Stimulated activated naive B cell treated with anti-CD40 and anti-IgM and Interleukin-4, amounts not matched to agents 10 μg/mL and 1 μg/mL and 100 μg/mL, for 72 hours (primary cell): ENCODE measurements around the gene SRBD1.

ENCODE experiments used
- ATAC-seq, 2 donors: fragments of 150-1000 bp; cut with Tn5 transposase; replicated peaks; 2 replicates each; pipeline ENCODE4 v1.10.0; 2021; ENCODE audit warnings: moderate library complexity in 1 of 2
- DNase-seq: peaks from one replicate; pipeline ENCODE4 v3.0.0; 2021
- H3K27ac Mint-ChIP-seq: one replicate; pipeline ENCODE4 v1.8.0; 2022; ENCODE audit warnings: mild to moderate bottlenecking, mixed read lengths
- H3K27me3 Mint-ChIP-seq, 2 donors: one replicate each; pipeline ENCODE4 v1.8.0; 2022; ENCODE audit warnings: mixed read lengths in 2 of 2
- H3K36me3 Mint-ChIP-seq, 2 donors: one replicate each; pipeline ENCODE4 v1.8.0; 2022; ENCODE audit warnings: mixed read lengths in 2 of 2, mild to moderate bottlenecking in 1 of 2
- H3K4me1 Mint-ChIP-seq, 2 donors: one replicate each; pipeline ENCODE4 v1.8.0; 2022; ENCODE audit warnings: mixed read lengths in 2 of 2, mild to moderate bottlenecking in 1 of 2
- H3K4me3 Mint-ChIP-seq, 2 donors: one replicate each; pipeline ENCODE4 v1.8.0; 2022; ENCODE audit warnings: mild to moderate bottlenecking in 2 of 2, mixed read lengths in 2 of 2, moderate library complexity in 1 of 2
- H3K9me3 Mint-ChIP-seq, 2 donors: one replicate each; pipeline ENCODE4 v1.8.0; 2022; ENCODE audit warnings: mixed read lengths in 2 of 2, mild to moderate bottlenecking in 1 of 2

Gene SRBD1

DNA sequence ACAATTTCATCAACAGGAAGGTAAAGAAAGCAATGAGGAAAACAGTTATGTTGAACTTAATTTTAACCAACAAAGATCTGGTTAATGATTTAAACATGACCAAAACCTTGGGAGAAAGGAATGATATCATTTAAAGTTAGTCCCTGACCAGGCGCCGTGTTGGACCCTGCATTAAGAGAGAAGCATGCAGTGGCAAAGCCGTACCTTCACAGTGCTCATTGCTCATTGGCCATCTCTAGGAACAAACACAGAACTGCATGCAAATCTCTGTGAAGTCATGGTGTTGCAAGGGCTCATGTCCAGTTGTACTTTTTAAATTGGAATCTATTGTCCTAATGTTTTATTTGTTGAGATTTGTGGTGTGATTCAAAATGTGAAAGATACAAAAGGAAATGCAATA, 12.0 kb upstream of the SRBD1 start:
- no peaks in the 10 kb centered on the region for H3K4me1 Mint-ChIP-seq
- no peak overlapping the region for H3K27ac Mint-ChIP-seq
- no peak for DNase-seq
- H3K9me3 Mint-ChIP-seq, result no peaks in the 10 kb centered on the region
- H3K36me3 Mint-ChIP-seq, result no peaks in the 10 kb centered on the region
- no peak for ATAC-seq
- H3K27me3 Mint-ChIP-seq, result peaks cover 8% of the 10 kb centered on the region in 2 donors
- no peak overlapping the region for H3K4me3 Mint-ChIP-seq

DNA sequence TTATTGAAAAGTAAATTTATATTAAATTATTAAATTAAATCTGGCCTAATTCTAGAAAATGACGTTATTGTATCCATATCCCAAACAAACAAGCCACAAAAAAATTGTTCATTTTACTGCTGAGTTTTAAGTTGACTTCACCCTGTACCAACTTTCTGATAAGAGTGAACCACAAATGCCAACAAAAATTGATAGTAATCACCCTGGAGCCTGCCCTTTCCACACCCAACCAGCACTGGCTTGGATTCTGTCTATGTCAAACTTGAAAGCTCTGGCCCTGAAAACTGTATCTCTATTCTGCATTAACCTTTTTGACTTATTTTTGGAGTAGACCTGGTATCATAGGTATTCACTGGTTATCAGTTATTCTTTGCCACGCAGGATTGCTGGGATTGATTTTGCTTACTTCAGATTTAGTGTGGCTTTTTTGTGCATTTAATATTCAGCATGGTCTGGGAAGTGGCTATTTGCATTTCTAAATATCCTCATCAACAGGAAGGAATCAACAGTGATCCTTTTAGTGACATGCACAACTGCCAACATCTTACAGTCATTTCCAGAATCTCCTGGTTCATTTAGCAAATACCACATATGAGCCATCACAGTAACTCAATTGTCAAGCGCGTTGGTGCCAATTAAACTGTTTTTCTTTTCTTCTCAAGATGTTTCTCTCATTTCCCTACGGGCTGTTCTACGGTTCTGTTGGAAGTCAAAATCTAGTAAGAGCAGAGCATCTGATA, 11.4 kb upstream of the SRBD1 start:
- Mint-ChIP-seq H3K9me3 (no peaks in the 10 kb centered on the region), H3K27ac (no peak overlapping the region), H3K4me1 (no peaks in the 10 kb centered on the region), H3K27me3 (peaks cover 8% of the 10 kb centered on the region in 2 donors), H3K36me3 (no peaks in the 10 kb centered on the region), H3K4me3 (no peak overlapping the region)
- DNase-seq, result no peak
- no peak for ATAC-seq

DNA sequence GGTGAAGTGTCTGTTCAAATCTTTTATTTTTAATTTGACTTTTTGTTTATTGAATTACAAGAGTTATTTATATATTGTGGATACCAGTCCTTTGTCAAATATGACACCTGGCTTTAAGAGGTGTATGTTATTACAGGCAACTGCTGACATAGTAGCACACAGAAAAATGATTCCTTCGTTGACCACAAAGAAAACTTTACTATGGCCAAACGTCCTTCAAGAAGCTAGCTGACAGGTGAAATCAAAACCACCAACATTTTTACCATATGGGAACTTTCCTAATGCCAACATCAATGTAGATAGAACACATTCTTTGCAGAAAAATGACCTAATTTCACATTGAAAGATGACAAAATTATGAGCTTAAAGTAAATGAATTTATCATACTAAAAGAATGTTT, 6.4 kb upstream of the SRBD1 start:
- Mint-ChIP-seq H3K36me3 (no peaks in the 10 kb centered on the region), H3K4me1 (peaks cover 0 to under 1% of the 10 kb centered on the region in 2 donors), H3K4me3 (no peak overlapping the region), H3K9me3 (no peaks in the 10 kb centered on the region), H3K27ac (no peak overlapping the region), H3K27me3 (peaks cover 0 to 8% of the 10 kb centered on the region in 2 donors)
- DNase-seq, result no peak
- ATAC-seq, result no peak

DNA sequence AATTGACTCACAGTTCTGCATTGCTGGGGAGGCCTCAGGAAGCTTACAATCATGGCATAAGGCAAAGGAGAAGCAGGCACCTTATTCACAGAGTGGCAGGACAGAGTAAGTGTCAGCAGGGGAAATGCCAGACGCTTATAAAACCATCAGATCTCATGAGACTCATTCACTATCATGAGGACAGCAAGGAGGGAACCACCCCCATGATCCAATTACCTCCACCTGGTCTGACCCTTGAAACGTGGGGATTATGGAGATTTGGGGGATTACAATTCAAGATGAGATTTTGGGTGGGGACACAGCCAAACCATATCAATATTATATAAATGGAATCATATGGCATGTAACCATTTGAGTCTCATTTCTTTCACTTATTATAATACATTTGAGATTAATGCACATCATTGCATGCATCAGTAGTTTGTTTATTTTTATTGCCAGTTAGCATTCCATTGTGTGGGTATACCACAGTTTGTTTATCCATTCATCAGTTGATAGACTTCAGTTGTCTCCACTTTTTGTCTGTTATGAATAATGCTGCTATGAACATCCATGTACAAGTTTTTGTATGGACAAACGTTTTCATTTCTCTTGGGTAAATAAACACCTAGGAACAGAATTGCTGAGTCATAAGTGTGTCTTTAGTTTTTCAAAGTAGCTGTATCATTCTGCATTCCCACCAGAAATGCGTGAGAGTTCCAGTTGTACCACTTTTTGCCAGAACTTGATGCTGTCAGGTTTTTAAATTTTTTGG, 5.8 kb upstream of the SRBD1 start:
- ATAC-seq (no peak), DNase-seq (no peak)
- Mint-ChIP-seq H3K4me3 (no peak overlapping the region), H3K27ac (no peak overlapping the region), H3K36me3 (no peaks in the 10 kb centered on the region), H3K4me1 (peaks cover 6 to 7% of the 10 kb centered on the region in 2 donors), H3K9me3 (no peaks in the 10 kb centered on the region), H3K27me3 (peaks cover 0 to 8% of the 10 kb centered on the region in 2 donors)

GRCh38 chr2:45614871-45615415, 3.9 kb upstream of the SRBD1 start:
- Mint-ChIP-seq H3K27me3 (peaks cover 0 to 8% of the 10 kb centered on the region in 2 donors), H3K36me3 (no peaks in the 10 kb centered on the region), H3K9me3 (no peaks in the 10 kb centered on the region), H3K4me3 (no peak overlapping the region), H3K4me1 (peaks cover 7 to 17% of the 10 kb centered on the region in 2 donors), H3K27ac (no peak overlapping the region)
- DNase-seq (no peak), ATAC-seq (no peak)

DNA sequence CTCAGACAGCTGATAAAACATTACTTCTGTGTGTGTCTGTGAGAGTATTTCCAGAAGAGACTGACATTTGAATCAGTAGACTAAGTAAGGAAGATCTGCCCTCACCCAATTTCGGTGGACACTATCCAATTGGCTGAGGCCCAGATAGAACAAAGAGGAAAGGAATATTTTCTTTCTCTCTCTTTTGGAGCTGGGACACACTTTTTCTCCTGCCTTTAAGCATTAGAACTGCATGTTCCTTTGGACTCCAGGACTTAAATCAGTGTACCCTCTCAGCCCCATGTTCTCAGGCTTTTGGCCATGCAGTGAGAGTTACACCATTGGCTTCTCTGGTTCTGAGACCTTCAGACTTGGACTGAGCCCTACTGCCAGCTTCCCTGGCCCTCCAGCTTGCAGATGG, 3.3 kb upstream of the SRBD1 start:
- Mint-ChIP-seq H3K27ac (no peak overlapping the region), H3K4me3 (no peak overlapping the region), H3K4me1 (peaks cover 9 to 24% of the 10 kb centered on the region in 2 donors), H3K9me3 (no peaks in the 10 kb centered on the region), H3K27me3 (peaks cover 0 to 3% of the 10 kb centered on the region in 2 donors), H3K36me3 (peaks cover 0 to 2% of the 10 kb centered on the region in 2 donors)
- ATAC-seq, result no peak
- no peak for DNase-seq

GRCh38 chr2:45612731-45613130, 1.7 kb upstream of the SRBD1 start:
- DNase-seq (no peak), ATAC-seq (no peak)
- Mint-ChIP-seq H3K4me1 (peaks cover 17 to 37% of the 10 kb centered on the region in 2 donors), H3K27ac (no peak overlapping the region), H3K4me3 (no peak overlapping the region), H3K36me3 (peaks cover 0 to 9% of the 10 kb centered on the region in 2 donors), H3K9me3 (no peaks in the 10 kb centered on the region), H3K27me3 (no peaks in the 10 kb centered on the region)

- DNase-seq (no peak), ATAC-seq (peak in 1 of 2 donors; percentile 4)
- Mint-ChIP-seq H3K4me3 (peak overlapping the region in 1 of 2 donors; percentile 93), H3K4me1 (peaks cover 18 to 37% of the 10 kb centered on the region in 2 donors), H3K27ac (no peak overlapping the region), H3K36me3 (peaks cover 0 to 9% of the 10 kb centered on the region in 2 donors), H3K9me3 (no peaks in the 10 kb centered on the region), H3K27me3 (no peaks in the 10 kb centered on the region)
These were observed 1.2 kb upstream of the SRBD1 start for GRCh38 chr2:45612285-45612684.

DNA sequence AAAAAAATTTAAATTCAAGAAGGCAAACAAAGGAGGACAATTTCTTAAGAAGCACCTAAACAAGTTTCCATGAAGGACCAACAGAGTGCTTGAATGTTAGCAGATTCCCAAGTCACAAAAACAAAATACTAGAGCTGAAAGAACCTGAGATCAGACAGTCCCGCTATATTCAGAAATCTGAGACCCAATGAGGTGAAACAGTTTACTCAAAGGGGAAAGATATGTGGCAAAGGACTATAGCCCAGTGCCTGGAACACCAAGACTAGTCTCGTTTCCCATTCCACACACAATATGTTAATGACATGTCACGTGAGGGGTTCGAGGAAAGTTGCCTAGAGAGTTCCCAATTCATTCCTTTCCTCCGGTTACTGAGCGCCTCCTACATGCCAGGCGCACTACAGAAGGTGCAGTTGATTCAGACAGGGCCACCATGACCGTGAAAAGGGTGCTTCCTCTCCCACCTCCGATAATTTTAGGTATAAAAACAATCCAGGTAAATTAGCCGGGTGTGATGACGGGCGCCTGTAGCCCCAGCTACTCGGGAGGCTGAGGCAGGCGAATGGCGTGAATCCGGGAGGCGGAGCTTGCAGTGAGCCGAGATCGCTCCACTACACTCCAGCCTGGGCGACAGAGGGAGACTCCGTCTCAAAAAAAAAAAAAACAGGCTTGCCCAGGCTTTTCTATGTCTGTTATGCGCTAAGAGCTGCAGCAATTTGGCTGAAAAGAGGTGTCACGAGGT, 617 bp downstream of the SRBD1 start:
- H3K4me1 Mint-ChIP-seq, result peaks cover 21 to 41% of the 10 kb centered on the region in 2 donors
- H3K27ac Mint-ChIP-seq, result peak overlapping the region; percentile 97

DNA sequence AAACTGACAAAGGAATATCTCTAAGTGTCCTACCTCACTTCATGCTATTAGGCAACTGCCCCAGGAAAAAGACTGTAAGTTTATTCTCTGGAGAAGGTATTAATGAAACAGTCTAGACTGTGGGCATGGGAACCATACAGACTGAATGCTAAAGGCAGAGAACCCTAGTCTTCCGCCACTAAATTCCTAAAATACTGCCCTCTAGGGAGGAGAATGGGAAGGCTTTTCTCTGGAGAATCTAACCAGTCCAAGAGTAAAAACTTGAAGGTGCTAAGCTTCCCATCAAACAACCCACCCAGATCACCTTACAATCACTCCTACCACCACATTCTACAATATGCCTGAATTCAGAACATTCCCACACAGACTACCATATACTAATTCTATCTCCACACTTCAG, 3.4 kb downstream of the SRBD1 start:
- no peak overlapping the region for H3K27ac Mint-ChIP-seq

More for the DNA sequence above, 617 bp downstream of the SRBD1 start:
- no peaks in the 10 kb centered on the region for H3K9me3 Mint-ChIP-seq
- H3K36me3 Mint-ChIP-seq, result peaks cover 0 to 9% of the 10 kb centered on the region in 2 donors
- peak; percentile 74 to 77 for ATAC-seq
- peak overlapping the region; percentile 93 to 97 for H3K4me3 Mint-ChIP-seq
- DNase-seq, result peak; percentile 58
- H3K27me3 Mint-ChIP-seq, result no peaks in the 10 kb centered on the region

GRCh38 chr2:45606796-45607195, 4.3 kb downstream of the SRBD1 start:
- DNase-seq (no peak), ATAC-seq (no peak)
- Mint-ChIP-seq H3K27me3 (no peaks in the 10 kb centered on the region), H3K4me3 (no peak overlapping the region), H3K27ac (no peak overlapping the region), H3K36me3 (peaks cover 14 to 35% of the 10 kb centered on the region in 2 donors), H3K9me3 (no peaks in the 10 kb centered on the region), H3K4me1 (peaks cover 31 to 57% of the 10 kb centered on the region in 2 donors)

More for the DNA sequence above, 3.4 kb downstream of the SRBD1 start:
- DNase-seq, result no peak
- Mint-ChIP-seq H3K4me1 (peaks cover 34 to 56% of the 10 kb centered on the region in 2 donors), H3K4me3 (no peak overlapping the region), H3K27me3 (no peaks in the 10 kb centered on the region), H3K36me3 (peaks cover 9 to 28% of the 10 kb centered on the region in 2 donors), H3K9me3 (no peaks in the 10 kb centered on the region)
- ATAC-seq, result no peak

- Mint-ChIP-seq H3K4me1 (peaks cover 32 to 52% of the 10 kb centered on the region in 2 donors), H3K9me3 (no peaks in the 10 kb centered on the region), H3K27ac (no peak overlapping the region), H3K36me3 (peaks cover 29 to 49% of the 10 kb centered on the region in 2 donors), H3K27me3 (no peaks in the 10 kb centered on the region), H3K4me3 (no peak overlapping the region)
- DNase-seq, result no peak
- no peak for ATAC-seq
These were observed 6.0 kb downstream of the SRBD1 start for GRCh38 chr2:45605116-45605515.

DNA sequence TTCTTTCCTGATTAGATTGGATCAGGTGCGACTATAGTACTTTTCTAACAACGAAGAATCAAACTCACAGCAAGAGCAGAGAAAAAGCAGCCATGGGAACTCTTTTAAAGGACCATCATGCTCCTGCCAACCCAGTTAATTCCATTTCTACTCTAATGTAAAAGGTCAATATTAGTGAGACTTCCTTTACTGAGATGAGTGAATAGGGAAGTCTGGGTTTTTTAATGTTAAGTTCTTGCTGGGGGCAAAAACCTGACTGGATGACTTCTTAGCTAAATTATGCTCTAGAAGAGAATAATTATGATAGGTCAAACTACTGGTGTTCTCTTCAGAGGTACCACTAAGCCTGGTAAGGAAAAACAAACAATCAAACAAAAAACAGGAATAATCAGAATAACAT, 8.4 kb downstream of the SRBD1 start:
- no peak for DNase-seq
- Mint-ChIP-seq H3K27ac (peak overlapping the region; percentile 67), H3K4me3 (peak overlapping the region in 1 of 2 donors; percentile 47), H3K9me3 (no peaks in the 10 kb centered on the region), H3K4me1 (peaks cover 23 to 37% of the 10 kb centered on the region in 2 donors), H3K36me3 (peaks cover 47 to 59% of the 10 kb centered on the region in 2 donors), H3K27me3 (no peaks in the 10 kb centered on the region)
- peak; percentile 71 to 88 for ATAC-seq

DNA sequence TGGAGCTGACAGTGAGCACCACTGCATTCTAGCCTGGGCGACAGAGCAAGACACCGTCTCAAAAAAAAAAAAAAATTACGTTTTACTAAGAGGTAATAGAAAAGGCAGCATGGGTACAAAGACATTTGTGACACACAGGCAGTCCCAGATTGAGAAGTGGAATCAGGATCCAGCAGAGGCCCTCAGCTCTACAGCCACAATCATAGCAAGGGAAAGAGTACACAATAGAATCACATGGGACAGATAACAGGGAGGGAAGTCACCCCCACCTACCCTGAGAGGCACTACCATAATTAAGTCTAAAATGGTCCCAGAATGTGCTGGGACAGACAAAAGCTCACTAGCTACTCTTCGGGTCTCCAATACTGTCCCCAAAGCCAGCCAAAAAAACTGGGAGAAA, 12.5 kb downstream of the SRBD1 start:
- Mint-ChIP-seq H3K27me3 (no peaks in the 10 kb centered on the region), H3K27ac (no peak overlapping the region), H3K4me3 (no peak overlapping the region), H3K36me3 (peaks cover 55 to 73% of the 10 kb centered on the region in 2 donors), H3K9me3 (no peaks in the 10 kb centered on the region), H3K4me1 (peaks cover 17 to 37% of the 10 kb centered on the region in 2 donors)
- DNase-seq (no peak), ATAC-seq (no peak)
